Endometrium (tissue), 2 donors: Measurements from ENCODE around the gene LRRFIP1.
"Not testable (repeated sequence)": the region's sequence is repeated elsewhere in the genome, so short reads cannot be mapped to it uniquely, and the experiment has no call there.

Source experiments
- FAIRE-seq: peaks from 2 replicates; lab custom pipeline; 2012; peaks lifted over from hg19 to GRCh38; lab: Jason Lieb, UNC
- donor health status: control.
- donor health status: control.

The LRRFIP1 gene

GRCh38 chr2:237596520-237597195 lies 30.7 kb upstream of the LRRFIP1 start:
- no peak for FAIRE-seq

GRCh38 chr2:237597196-237598145 lies 29.9 kb upstream of the LRRFIP1 start:
- no peak for FAIRE-seq

GRCh38 chr2:237598468-237599208 lies 28.7 kb upstream of the LRRFIP1 start:
- FAIRE-seq: no peak

DNA sequence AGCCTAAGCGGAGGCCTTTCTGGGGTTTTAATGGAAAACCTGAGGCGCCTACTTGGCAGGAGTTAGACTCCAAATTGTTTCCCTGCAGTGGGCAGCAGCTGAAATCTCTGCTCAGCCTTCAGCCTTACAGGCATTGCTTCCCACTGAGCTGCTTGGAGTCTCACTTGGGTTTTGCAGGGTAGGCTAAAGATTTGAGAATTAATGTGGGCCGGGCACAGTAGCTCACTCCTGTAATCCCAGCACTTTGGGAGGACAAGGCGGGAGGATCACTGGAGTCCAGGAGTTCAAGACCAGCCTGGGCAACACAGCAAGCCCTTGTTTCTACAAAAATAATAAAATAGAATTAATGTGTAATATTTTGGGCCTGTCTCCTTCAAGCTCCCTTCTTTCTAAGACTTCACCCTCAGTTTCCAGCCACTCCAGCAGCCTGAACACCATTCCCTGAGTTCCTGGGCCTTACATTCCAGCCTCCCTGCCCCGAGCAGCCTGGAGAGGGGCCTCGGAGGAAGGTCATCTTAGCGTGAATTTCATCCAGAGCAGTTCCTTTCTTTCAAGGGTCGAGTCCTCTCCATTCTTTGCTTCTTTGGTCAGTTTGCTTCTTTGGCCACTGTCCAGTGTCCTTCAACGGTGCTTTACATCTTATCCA lies 27.8 kb upstream of the LRRFIP1 start:
- FAIRE-seq: no peak

DNA sequence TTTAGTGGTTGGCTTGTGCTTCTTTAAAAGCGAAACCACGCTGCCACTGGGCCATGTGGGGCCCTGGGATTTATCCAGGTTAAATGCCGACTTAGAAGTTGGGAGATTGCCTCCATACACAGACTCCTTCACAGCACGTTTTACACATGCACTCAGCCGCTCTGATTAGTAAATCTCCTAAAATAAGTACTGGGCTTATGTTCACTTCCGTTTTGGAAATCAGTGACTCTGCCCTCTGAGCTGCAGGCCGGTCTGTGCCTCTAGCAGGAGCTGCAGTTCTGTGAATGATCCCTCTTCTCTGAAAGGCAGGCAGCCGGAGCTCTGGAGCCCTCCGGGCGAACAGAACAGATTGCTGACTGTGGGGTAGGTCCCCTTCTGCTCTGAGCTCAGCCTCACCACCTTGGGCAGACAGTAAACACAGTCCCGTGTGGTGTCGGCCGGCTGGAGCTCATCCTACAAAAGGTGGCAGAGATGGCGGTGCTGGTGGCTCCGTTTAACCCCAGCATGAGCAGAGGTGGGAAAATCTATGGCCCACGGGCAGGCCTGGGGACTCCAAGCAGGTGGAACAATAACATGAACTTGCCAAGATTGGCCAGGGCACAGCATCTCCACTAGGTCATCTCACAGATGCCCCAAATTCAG lies 27.1 kb upstream of the LRRFIP1 start:
- no peak for FAIRE-seq

GRCh38 chr2:237601453-237602116 lies 25.8 kb upstream of the LRRFIP1 start:
- FAIRE-seq: no peak

DNA sequence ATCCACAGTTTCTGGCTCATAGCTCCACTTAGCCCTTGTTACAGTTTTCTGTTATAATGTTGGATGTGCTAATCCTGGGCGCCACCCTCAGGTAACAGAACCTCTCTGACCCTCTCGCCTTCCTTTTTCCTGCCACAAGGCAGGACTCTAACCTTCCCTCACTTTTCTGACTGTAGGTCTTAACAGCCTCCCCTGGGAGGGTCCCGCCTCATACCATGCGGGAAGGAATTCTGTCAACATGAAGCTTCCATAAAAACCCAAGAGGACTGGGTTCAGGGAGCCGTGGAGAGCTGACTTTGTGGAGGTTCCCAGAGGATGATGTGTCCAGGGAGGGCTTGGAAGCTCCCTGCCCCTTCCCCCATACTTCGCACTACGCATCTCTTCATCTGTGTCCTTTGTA lies 25.0 kb upstream of the LRRFIP1 start:
- no peak for FAIRE-seq

DNA sequence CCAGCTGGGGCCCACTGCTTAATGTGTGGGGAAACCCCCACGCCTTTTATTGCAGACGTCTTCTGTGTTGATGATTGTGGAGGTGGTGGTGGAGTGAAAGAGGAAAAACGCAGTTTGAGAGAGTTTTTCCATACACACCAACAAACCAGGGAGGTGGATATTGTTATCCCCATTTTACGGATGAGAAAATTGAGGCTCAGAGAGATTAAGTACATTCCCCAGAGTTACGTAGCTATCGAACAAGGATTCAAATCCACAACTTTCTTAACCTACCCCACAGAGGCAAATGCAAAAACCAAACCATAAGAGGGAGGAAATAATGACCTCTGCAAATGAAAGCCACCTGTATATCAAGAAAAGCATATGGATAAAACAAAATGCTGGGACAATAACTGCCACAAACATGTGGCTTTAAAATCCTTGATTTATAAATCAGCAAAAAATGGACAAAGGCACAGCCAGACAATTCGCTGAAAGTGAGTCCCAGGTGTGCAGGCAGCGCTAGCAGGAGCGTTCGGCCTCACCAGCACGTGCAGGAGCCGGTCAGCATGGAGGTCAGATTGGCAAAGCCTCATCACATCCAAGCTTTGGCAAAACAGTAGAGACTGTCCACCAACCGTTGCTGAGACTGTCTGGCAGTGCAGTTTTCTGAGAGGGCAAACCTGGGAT lies 24.2 kb upstream of the LRRFIP1 start:
- no peak for FAIRE-seq

- FAIRE-seq: no peak
Observed at GRCh38 chr2:237603718-237604362, 23.5 kb upstream of the LRRFIP1 start.

GRCh38 chr2:237604391-237604790 lies 23.0 kb upstream of the LRRFIP1 start:
- FAIRE-seq: no peak

- FAIRE-seq: no peak
Observed at GRCh38 chr2:237604960-237605359, 22.4 kb upstream of the LRRFIP1 start.

- FAIRE-seq: not testable (repeated sequence)
Observed at GRCh38 chr2:237606522-237606921, 20.9 kb upstream of the LRRFIP1 start.

GRCh38 chr2:237612527-237613357 lies 14.6 kb upstream of the LRRFIP1 start:
- FAIRE-seq: no peak

DNA sequence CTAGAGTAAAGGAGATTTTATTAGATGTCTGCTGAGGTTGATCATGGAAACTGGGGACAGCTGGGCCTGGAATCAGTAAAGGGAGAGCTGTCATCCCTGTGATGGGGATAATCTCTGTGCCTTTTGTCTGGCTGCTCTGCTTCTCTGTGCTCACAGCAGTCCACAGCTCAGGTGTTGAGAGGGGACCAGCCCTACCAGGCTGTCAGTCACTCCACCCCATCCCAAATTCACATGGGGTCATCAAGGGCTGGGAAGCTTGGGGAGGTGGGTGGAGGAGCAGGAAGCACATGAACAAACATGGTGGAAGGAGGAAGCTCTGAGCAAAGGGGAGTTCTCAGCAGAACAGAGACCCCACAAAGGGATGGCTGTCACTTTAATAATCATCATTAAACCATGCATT lies 13.7 kb upstream of the LRRFIP1 start:
- FAIRE-seq: no peak

DNA sequence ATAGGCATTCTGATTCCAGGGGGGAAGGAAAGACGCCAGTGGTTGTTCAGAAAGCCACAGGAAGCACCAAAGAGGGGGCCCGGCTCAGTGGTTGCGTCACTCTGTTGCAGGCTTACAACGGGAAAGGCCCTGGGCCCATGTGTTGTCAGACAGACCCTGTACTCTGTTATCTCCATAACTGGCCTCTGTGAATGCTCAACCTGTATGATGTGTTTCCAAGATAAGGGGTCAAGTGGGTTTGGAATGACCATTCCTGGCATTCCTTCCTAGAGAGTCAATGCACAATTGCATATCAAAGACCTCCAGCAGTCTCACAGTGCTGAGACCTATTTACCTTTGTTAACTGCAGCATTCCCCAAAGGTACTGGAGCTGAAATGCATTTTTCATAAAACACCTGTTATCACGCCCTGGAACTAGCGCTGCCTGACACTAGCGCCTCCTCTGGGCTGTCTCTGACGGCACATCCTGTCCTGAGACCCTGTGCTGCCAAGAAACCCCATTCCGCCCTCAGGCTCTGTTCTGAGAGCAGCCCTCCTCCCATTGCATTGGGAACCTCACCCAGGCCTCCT lies 13.2 kb upstream of the LRRFIP1 start:
- no peak for FAIRE-seq

DNA sequence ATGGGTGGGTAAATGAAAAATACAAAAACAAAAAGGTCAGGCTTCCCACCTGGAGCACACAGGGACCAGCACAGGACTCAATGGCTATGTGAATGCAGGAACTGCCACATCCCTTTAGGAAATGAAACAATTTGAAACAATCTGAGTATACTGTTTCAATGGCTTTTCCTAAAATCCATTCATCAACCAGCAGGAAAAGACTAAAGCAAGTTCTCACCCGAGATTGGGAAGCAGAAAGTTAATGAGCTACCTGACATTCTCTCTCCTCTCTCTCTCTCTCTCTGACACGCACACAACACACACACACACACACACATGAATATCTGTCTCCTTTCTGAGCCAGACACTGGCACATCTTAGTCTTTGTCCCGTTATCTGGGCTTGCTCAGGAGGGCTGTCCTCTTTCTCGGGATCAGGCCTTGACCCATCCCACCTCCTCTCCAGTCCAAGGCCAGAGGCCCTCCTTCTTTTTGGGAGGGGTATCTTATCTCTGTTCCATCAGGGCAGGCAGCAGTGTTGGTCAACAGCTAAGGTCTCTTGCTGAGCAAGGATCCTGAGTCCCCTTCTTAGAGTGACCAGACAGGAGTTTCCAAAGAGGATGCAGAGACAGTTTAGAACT lies 11.6 kb upstream of the LRRFIP1 start:
- FAIRE-seq: no peak

DNA sequence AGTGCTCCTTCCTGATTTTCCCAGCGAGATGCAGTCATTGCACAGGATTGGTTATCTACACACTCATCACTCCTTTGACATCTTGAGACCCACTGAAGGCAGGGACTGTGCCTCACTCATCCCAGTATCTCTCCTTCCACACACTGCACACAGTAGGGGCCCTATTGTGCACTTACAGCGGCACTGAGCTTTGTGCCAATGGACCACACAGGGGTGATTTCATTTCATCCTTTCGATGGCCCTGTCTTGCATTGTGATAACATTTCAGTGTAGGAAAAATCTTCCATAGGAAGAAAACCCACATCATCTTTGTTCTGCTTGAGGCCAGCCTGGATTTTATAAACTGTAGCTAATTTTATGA lies 11.0 kb upstream of the LRRFIP1 start:
- FAIRE-seq: no peak
